ENCODE data around the gene CEP112.
"Not testable (repeated sequence)": the region's sequence is repeated elsewhere in the genome, so short reads cannot be mapped to it uniquely, and the experiment has no call there.

GRCh38 chr17:65782104-65782706 is 409.7 kb downstream of the CEP112 start:
- TF ChIP-seq TAF1, POLR2AphosphoS5, SPI1, POLR2A (IDR thresholded peaks at IDR 0.05; ENCODE audit: low read depth, low read length): not testable (repeated sequence)

Data from GM12891 (cell line).